ENCODE results near the gene VEGFA. TPM values are rescaled to one million over a fixed set of nuclear protein-coding genes. Genes with fewer than 3 reads are reported as not detected.

The VEGFA gene
- total and polyA plus RNA-seq, 2 of the 8 experiments (the other 6 are each of a cell fraction or from before 2014, with no cell fraction given): 42.2 to 58.5 TPM

DNA sequence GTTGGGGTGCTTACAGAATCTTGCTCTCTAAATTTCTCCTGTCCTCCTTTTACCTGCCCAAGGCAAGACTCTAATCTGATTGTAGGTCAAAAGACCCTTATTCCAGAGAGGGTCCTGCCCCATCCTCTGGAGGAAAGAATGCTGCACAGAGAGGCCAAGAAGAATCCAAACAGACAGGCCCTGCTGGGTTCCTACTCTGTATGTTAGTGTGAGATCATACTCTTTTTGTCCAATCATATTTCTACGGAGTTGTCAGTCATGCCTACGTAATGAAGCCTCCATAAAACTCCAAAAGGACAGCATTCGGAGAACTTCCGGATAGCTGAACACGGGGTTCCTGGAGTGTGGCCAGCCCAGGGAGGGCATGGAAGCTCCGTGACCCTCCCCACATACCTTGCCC lies 50.5 kb downstream of the VEGFA start:
- H2BK5ac ChIP-seq (ENCODE audit: low read depth, low read length): no peak overlapping the region
- H3K4me2 ChIP-seq (ENCODE audit: insufficient read depth in 1 of 2, low read depth in 2 of 2, low read length in 2 of 2): no peak overlapping the region
- no peaks in the 10 kb centered on the region for H3K79me1 ChIP-seq (ENCODE audit: low read depth, low read length)
- CTCF ChIA-PET (ENCODE audit: partially characterized antibody): interaction anchor here (1.8 to 4.8 kb wide), 3 partner anchors 46 to 133 kb away, joined by 4 to 28 read pairs (median 7); no protein-coding TSS in a partner anchor
- no peak overlapping the region for H3K4me3 ChIP-seq (ENCODE audit: extremely low read depth in 1 of 4, insufficient read depth in 2 of 4, low read depth in 3 of 4, low read length in 4 of 4)
- no peak overlapping the region for H3K14ac ChIP-seq (ENCODE audit: insufficient read length)
- H2BK20ac ChIP-seq (ENCODE audit: low read length): no peak overlapping the region
- H3K18ac ChIP-seq (ENCODE audit: extremely low read depth, low read length): no peak overlapping the region
- H4K20me1 ChIP-seq (replicated peaks in 1 of 2; ENCODE audit: control insufficient read depth in 1 of 2, insufficient read depth in 2 of 2, low read length in 2 of 2): no peaks in the 10 kb centered on the region
- H3K9ac ChIP-seq (replicated peaks in 1 of 4; ENCODE audit: extremely low read depth in 1 of 4, low read depth in 3 of 4, low read length in 3 of 4): no peak overlapping the region
- no peak overlapping the region for H3K56ac ChIP-seq (replicated peaks; ENCODE audit: insufficient read length, low read depth, low read length)
- no peak overlapping the region for H4K5ac ChIP-seq (ENCODE audit: insufficient read length, low read depth, low read length)
- POLR2A ChIA-PET (ENCODE audit: partially characterized antibody): interaction anchor here (1.4 kb wide), 1 partner anchor 50 kb away, joined by 3 read pairs; no protein-coding TSS in a partner anchor
- no peak overlapping the region for H2BK12ac ChIP-seq (ENCODE audit: low read depth, low read length)
- H4K91ac ChIP-seq (replicated peaks; ENCODE audit: insufficient read length, low read length): no peak overlapping the region
- WGBS, 2 experiments (ENCODE audit: extremely low coverage in 1 of 2, insufficient coverage in 1 of 2, insufficient read length in 1 of 2, insufficient replicate concordance in 2 of 2, low coverage in 1 of 2, low lambda C conversion rate in 2 of 2, missing lambda C conversion rate in 1 of 2): 87% methylated on average over 6 of the region's 6 CpGs; no CpG with 5 or more reads in 1 of the 2 experiments
- H3K4me1 ChIP-seq (replicated peaks in 1 of 4; ENCODE audit: control insufficient read depth in 3 of 4, insufficient read depth in 4 of 4, low read length in 3 of 4): peaks cover 0 to 4% (median 0%) of the 10 kb centered on the region in 4 experiments; a peak in 2 of 7 replicates
- no peaks in the 10 kb centered on the region for H3K9me3 ChIP-seq (ENCODE audit: insufficient read depth in 2 of 2, low read depth in 1 of 2, low read length in 1 of 2)
- FAIRE-seq (no peak), DNase-seq (ENCODE audit: low read depth in 1 of 2, low spot score in 2 of 2) (no peak)
- no peak overlapping the region for H4K8ac ChIP-seq (ENCODE audit: extremely low read depth, insufficient read depth, low read length)
- H3K27me3 ChIP-seq (replicated peaks in 1 of 4; ENCODE audit: control insufficient read depth in 3 of 4, extremely low read depth in 1 of 4, insufficient read depth in 3 of 4, low read length in 3 of 4): no peaks in the 10 kb centered on the region; a peak in 2 of 7 replicates
- H2BK15ac ChIP-seq (ENCODE audit: low read length): no peak overlapping the region
- H3K23me2 ChIP-seq (ENCODE audit: low read depth, low read length): no peaks in the 10 kb centered on the region
- H3K36me3 ChIP-seq (ENCODE audit: control insufficient read depth in 2 of 4, insufficient read depth in 4 of 4, low read length in 3 of 4): no peaks in the 10 kb centered on the region
- no peak overlapping the region for H2AFZ ChIP-seq (ENCODE audit: low read length)
- H3K27ac ChIP-seq (ENCODE audit: low read depth, low read length): no peak overlapping the region
- H2AK5ac ChIP-seq (ENCODE audit: low read depth, low read length): no peak overlapping the region
- H3K23ac ChIP-seq (ENCODE audit: insufficient read length): no peak overlapping the region
- H3K79me2 ChIP-seq (ENCODE audit: control insufficient read depth in 1 of 2, insufficient read depth in 2 of 2, low read length in 2 of 2): no peaks in the 10 kb centered on the region
- H2BK120ac ChIP-seq (replicated peaks; ENCODE audit: low read depth, low read length): no peak overlapping the region
- no peak overlapping the region for H3K4ac ChIP-seq (replicated peaks; ENCODE audit: insufficient read length, low read depth, low read length)
- no peak for TF ChIP-seq POU5F1 (IDR thresholded peaks at IDR 0.05; ENCODE audit: low read depth, low read length)
- no peak for TF ChIP-seq YY1 (IDR thresholded peaks at IDR 0.05; ENCODE audit: low read depth, low read length)
